NCI-H2029 (cell line): ENCODE results near the gene TRMT10A.
"Not testable (repeated sequence)": the region's sequence is repeated elsewhere in the genome, so short reads cannot be mapped to it uniquely, and the experiment has no call there.

Experiments
- DNase-seq: peaks from one replicate; lab custom pipeline; 2025; lab: John Stamatoyannopoulos, UW

TRMT10A gene

GRCh38 chr4:99552872-99553271 is 11.0 kb downstream of the TRMT10A start:
- DNase-seq = no peak

- DNase-seq = no peak
These were observed 23.4 kb downstream of the TRMT10A start for GRCh38 chr4:99540277-99540939.

- DNase-seq = no peak
These were observed 26.2 kb downstream of the TRMT10A start for GRCh38 chr4:99537674-99538073.

- DNase-seq = no peak
These were observed 27.0 kb downstream of the TRMT10A start for GRCh38 chr4:99536848-99537247.

- no peak for DNase-seq
These were observed 27.6 kb downstream of the TRMT10A start for GRCh38 chr4:99536271-99536670.

- not testable (repeated sequence) for DNase-seq
These were observed 29.1 kb downstream of the TRMT10A start for GRCh38 chr4:99534699-99535098.

GRCh38 chr4:99529956-99530355 is 33.9 kb downstream of the TRMT10A start:
- no peak for DNase-seq

DNA sequence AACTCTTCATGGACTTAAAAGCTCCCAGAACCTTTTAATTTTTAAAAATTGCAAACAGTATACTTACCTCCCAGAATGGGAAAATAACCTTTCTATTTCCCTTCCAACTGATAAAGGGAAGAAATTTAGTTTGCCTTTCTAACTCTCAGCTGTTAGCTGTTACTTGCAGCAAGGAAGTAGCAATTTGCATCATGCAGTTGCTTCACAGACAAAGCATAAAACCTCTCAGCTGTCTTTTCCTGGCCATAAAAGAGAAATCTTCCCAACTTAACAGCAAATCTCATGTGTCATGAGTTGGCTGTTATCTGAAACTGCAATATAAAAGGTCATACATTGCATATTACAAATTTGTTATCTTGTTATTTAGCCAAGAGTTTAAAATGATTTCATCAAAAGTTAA is 34.6 kb downstream of the TRMT10A start:
- no peak for DNase-seq

- no peak for DNase-seq
These were observed 45.1 kb downstream of the TRMT10A start for GRCh38 chr4:99518601-99519295.

DNA sequence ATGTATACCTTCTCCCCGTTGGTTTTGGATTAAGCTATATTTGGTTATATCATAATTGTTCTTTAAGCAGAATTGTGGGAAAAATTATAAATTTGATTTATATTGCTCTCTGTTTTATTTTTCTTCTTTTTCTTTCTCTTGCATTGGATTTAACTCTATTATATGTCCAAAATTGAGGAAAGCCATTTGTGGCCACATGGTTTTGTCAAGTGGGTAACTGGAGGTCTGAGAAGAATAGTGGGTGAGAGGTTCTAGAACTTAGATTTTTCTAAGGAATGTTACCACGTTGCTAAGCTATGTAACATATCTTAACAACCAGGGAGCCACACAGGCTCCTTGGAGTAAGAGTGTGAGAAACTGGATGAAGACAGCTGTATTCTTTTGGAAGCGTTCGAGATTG is 53.1 kb downstream of the TRMT10A start, which contains the start of gene C4orf17:
Gene C4orf17 (plus strand): TSS at position 301 of the 400 bp plus-strand sequence. CDS start 2,061 bp downstream, outside the sequence.
- DNase-seq = no peak

- no peak for DNase-seq
These were observed 56.1 kb downstream of the TRMT10A start for GRCh38 chr4:99507762-99508161.

GRCh38 chr4:99507349-99507748 is 56.5 kb downstream of the TRMT10A start:
- no peak for DNase-seq

- DNase-seq = no peak
These were observed 57.1 kb downstream of the TRMT10A start for GRCh38 chr4:99506781-99507180.

DNA sequence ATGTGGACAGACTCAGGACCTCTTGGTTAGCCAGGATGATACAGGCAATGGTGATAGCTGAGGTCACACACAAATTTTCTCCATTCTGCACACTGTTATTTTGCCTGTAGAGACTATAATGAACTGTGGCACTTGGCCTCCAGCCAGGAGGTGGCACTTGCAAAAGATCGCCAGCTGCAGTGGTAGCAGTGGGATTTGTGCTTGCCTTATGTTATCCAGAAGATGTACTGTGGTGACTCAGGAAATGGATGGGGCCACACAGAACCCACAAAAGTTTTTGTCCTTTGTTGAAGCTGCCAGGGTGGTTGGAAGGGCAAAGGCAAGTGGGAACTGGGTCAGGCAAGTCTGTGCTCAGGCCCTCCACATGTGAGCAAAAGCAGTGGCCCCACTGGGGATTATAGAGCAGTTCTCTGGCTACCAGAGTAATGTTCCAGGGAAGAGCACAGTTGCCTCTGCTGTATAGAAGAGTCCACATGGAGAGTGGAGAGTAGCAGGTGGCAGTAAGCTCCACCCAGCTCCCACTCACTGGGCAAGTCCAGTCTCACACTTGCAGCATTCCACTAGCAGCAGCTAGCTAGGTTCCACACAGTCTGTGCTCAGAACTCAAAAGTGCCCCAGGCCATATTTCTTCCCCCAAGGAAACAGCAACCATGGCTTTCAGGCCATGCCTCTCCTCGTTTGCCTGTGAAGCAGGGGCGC is 58.9 kb downstream of the TRMT10A start:
- no peak for DNase-seq
